Inflammatory macrophage treated with lipopolysaccharide for 4 hours (primary cell): ENCODE measurements around the gene RIMS1.

Experiments
- DNase-seq: peaks from one replicate; pipeline ENCODE4 v3.0.0-alpha.2; 2020

The RIMS1 gene

DNA sequence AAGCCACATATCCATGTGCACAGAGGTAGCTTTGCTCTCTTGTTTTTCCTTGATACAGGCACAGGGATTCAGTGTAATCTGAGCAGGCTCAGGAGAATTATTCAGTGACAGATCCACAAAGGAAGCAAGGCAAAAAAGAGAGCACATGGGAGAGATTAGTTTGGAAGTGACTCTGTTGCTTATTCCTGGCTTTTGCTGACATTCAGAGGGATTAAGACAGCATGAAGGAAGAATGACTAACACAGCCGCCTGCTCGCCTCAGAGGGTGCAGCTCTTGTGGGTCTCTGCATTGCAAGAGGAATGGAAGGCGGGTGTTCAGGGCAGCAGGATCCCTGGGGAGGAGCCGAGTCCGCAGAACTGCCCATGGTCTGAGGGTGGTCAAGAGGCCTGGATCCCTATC, 532.1 kb downstream of the RIMS1 start:
- no peak for DNase-seq

DNA sequence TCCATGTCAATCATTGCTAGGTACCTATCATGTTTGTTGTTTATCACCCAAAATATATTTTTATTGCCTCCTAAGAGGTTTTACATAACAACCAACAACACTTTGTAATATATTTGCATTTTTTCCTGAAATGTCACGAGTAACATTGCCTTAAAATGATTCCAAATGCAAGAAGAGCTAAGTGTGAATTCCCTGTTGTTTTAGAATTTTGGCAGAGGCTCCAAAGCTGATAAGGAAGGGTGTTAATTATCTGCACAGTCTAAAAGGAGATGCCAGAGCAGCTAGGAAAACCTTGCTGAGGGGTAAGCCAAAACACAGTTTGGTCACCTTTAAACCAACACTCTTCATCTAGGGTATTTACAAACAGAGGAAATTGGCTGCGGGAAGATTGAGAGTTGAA, 533.6 kb downstream of the RIMS1 start:
- DNase-seq: no peak

DNA sequence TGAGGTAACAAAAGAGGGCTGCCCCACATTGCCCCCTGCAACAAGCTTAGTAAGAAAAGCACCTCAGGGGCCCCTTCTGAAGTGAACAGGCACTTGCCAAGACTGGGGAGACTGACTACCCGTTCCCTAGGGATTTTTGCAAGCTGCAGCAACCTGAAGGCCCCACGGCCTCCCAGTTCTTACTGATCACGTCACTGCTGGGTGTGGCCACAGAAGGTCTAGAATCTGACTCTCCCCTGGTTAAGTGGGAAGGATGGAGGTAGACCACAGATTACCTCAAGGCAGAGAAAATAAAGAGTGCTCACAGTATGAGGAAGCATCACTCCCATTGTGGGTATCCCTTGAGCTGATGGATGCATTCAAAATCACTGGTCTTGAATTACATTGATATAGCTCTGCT, 534.1 kb downstream of the RIMS1 start:
- no peak for DNase-seq

DNA sequence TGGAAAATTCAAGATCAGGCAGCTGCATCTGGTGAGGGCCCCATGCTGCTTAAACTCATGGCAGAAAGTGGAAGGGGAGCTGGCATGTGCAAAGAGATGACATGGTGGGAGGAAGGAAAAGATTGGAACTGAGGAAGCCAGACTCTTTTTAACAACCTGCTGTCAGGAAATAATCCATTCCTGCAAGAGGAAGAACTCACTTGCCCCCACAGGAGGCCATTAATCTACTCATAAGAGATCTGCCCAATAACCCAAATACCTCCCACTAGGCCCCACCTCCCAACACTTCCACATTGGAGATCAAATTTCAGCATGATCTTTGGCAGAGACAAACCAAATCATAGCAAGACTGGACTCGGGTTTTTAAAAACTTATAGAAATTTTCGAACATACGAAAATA, 535.0 kb downstream of the RIMS1 start:
- DNase-seq: no peak

DNA sequence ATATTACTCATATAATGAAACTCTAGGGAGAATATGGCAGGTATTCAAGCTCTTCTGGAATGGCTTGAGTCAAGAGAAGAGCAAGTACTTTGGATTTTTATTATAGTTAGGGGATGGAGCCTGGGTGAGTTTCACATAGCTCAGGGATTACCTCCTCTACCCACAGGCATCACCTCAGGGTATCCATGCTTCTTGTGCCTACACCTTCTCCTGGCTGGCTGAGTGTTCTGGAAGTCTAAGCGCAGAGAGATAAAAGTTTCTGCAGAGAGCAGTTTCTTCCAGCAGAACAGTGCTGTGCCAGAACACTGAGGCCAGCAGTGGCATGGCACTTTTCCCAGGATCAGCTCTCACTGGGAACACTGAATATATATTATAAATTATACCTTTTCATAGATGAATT, 535.8 kb downstream of the RIMS1 start:
- no peak for DNase-seq

DNA sequence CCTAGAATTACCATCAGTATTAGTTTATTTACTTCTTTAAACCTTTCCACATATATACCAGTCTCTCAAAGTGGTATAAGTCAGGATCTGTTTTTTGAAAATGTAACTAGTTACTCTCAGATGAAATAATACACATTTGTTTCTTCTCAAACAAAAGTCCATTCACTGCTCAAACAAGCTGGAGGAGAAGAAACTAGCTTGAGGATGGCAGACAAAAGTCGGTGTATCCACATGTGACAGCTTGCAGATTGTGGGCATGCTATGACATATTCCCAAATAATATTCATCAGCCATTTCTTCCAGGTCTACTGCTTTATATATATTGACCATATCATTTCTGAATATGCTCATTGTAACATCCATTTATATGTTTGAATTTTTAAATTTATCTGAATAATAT, 538.1 kb downstream of the RIMS1 start:
- no peak for DNase-seq

DNA sequence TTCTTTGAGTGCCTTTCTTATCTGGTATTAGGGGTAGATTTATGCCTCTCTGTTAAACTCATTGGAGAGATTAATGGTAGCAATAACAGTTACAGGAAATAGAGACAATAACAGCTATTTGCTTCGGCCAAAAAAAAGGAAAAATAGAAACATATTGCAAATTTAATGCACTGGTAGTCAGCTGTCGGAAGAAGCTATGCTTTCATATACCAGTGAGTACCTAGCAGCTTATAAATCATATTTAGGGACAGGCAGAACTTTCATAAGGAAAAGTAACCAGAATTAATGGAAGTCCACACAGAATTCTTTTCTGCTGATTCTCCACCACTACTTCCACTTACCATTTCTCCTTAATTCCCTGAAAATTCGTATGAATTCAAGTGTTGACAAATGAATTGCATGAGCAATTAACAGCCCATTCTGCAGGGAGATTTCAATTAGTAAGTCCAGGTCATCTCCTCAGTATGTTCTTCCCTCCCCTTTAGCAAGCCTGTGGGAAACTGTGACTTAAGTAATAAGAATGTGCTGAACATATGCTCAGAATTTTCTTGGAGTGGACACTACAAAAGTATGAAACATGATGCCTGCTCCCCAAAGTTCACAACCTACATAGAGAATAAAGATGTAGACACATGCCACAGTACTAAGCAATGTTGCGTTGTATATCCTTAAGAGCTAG, 538.8 kb downstream of the RIMS1 start:
- DNase-seq: no peak

DNA sequence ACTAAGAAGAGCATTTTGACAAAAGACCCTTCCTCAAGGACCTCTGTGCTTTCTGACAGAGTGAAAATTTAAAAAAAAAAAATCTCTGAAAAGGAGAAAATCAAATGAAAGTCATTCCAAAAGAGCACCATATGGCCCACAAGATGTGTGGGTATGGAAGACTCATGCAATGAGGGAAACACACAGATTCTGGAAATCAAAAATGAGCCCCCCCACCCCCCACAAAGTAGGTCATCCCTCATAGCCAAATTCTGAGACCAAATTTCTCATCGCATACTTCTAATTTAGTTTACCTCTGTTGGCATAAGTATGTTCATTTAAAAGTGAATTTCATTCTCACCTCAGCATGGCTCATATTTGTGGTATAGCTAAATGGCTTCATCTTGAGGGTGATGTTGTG, 554.3 kb downstream of the RIMS1 start:
- DNase-seq: no peak

DNA sequence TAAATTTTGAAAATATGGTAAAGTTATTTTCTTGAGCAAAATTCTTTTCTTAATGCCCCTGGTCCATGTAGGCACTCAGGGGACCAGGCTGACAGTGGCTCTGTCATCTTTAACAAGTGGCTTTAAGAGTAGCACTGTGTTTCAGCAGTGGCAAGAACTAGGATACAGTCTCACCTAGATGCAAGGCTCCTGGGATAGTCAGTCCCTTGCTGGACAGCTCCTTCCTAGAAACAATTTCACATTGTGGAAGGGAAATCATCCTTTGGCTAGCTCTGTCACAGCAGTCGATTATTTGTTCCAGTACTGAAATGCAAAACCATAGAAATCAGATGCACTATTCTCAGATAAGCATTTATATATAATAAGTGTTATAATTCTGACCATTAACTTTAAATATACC, 560.1 kb downstream of the RIMS1 start:
- no peak for DNase-seq
